CD8-positive, alpha-beta memory T cell (primary cell): ENCODE results near the gene KRTAP3-1. TPM values are rescaled to one million over a fixed set of nuclear protein-coding genes. Genes with fewer than 3 reads are reported as not detected.
"Not testable (repeated sequence)": the region's sequence is repeated elsewhere in the genome, so short reads cannot be mapped to it uniquely, and the experiment has no call there.

ENCODE experiments used
- CTCF ChIA-PET: fragments of 350-600 bp; sonication (Branson Sonifier 250); formaldehyde crosslinking; loops from one replicate; lab custom pipeline; 2021; ENCODE audit warnings: antibody characterized with exemption; lab: Charles Lee
- POLR2A ChIA-PET: fragments of 350-600 bp; sonication (Branson Sonifier 250); formaldehyde crosslinking; loops from one replicate; lab custom pipeline; 2021; ENCODE audit warnings: antibody characterized with exemption; lab: Charles Lee
- DNase-seq, 5 donors: peaks; one replicate each; pipeline versions ENCODE4 v3.0.0 to v3.0.0-alpha.2; 2020 to 2022; ENCODE audit warnings: mixed read lengths in 1 of 5
- H3K27ac ChIP-seq: one replicate; pipeline ENCODE4 v1.7.0; 2013; ENCODE audit warnings: low read depth, mild to moderate bottlenecking, low read length, moderate library complexity
- H3K27me3 ChIP-seq: 2 replicates; pipeline ENCODE4 v1.7.0; 2013; ENCODE audit warnings: low read length, mild to moderate bottlenecking; ENCODE audit not compliant: insufficient read depth, poor library complexity, severe bottlenecking
- H3K36me3 ChIP-seq: 2 replicates; pipeline ENCODE4 v1.7.0; 2013; ENCODE audit warnings: mild to moderate bottlenecking, low read length, moderate library complexity; ENCODE audit not compliant: insufficient read depth
- H3K4me1 ChIP-seq: 2 replicates; pipeline ENCODE4 v1.7.0; 2013; ENCODE audit warnings: mild to moderate bottlenecking, low read length, moderate library complexity; ENCODE audit not compliant: insufficient read depth
- H3K4me3 ChIP-seq: 2 replicates; pipeline ENCODE4 v1.7.0; 2013; ENCODE audit warnings: mild to moderate bottlenecking, low read length
- H3K9me3 ChIP-seq: 2 replicates; pipeline ENCODE4 v1.7.0; 2013; ENCODE audit warnings: mild to moderate bottlenecking, low read length
- H3K27ac Mint-ChIP-seq, 8 donors: one replicate each; pipeline ENCODE4 v1.8.0; 2020 to 2021; ENCODE audit warnings: mixed read lengths in 8 of 8, mild to moderate bottlenecking in 6 of 8, inconsistent platforms in 3 of 8, moderate library complexity in 3 of 8
- H3K27me3 Mint-ChIP-seq, 2 donors: one replicate each; pipeline ENCODE4 v1.8.0; 2020 to 2021; ENCODE audit warnings: mixed read lengths in 2 of 2, mild to moderate bottlenecking in 1 of 2, moderate library complexity in 1 of 2
- H3K36me3 Mint-ChIP-seq, 3 donors: one replicate each; pipeline ENCODE4 v1.8.0; 2020 to 2021; ENCODE audit warnings: mixed read lengths in 3 of 3, inconsistent platforms in 1 of 3, mild to moderate bottlenecking in 1 of 3
- H3K4me1 Mint-ChIP-seq, 3 donors: one replicate each; pipeline ENCODE4 v1.8.0; 2020 to 2021; ENCODE audit warnings: mixed read lengths in 3 of 3, inconsistent platforms in 1 of 3, mild to moderate bottlenecking in 1 of 3
- H3K4me3 Mint-ChIP-seq, 7 donors: one replicate each; pipeline ENCODE4 v1.8.0; 2020 to 2021; ENCODE audit warnings: mixed read lengths in 7 of 7, mild to moderate bottlenecking in 6 of 7, moderate library complexity in 4 of 7, inconsistent platforms in 2 of 7
- H3K9me3 Mint-ChIP-seq, 5 donors: one replicate each; pipeline ENCODE4 v1.8.0; 2020 to 2022; ENCODE audit warnings: mixed read lengths in 5 of 5, mild to moderate bottlenecking in 3 of 5, moderate library complexity in 2 of 5, inconsistent platforms in 1 of 5
- polyA plus RNA-seq: library from polyadenylated mRNA; unstranded; fragments of 300-500 nt; fragmentation: Illumina TruSeq; gene quantifications from one replicate; pipeline ENCODE4 v1.2.3, GENCODE V29; 2021
- total RNA-seq, 2 experiments: library from RNA; stranded (reverse); gene quantifications; one replicate each; pipeline ENCODE4 v1.2.3, GENCODE V29; 2021

The KRTAP3-1 gene
- total and polyA plus RNA-seq, 3 experiments from 2014 or later, result not detected

DNA sequence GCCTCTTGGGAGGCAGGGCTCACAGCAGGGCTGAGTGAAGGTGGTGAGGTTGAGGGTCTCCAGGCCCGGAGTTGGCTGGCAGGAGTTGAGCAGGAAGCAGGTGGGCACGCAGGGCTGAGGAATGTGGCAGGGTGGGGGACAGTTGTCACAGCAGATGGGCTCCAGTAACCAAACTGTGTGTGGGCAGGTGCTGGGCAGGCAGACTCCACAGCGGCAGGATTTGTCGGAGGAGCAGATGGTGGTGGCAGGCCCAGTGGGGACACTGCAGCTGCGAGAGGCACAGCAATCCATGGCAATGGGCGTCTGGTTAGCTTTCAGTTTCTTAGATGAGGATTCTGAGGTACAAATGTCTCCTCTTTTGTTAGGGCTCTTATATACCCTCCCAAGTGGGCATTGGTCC lies 9.4 kb downstream of the KRTAP3-1 start, which contains the start of gene KRTAP3-2:
TSS of gene KRTAP3-2 (minus strand) at position 344 of the 400 bp plus-strand sequence. CDS start at position 291, 53 bp downstream.
- H3K4me3 Mint-ChIP-seq, H3K4me1 Mint-ChIP-seq, H3K27me3 ChIP-seq, CTCF ChIA-PET, H3K27ac ChIP-seq, H3K9me3 ChIP-seq, DNase-seq, H3K36me3 Mint-ChIP-seq, H3K4me1 ChIP-seq, H3K27ac Mint-ChIP-seq, H3K9me3 Mint-ChIP-seq, H3K36me3 ChIP-seq, POLR2A ChIA-PET, H3K4me3 ChIP-seq: not testable (repeated sequence)
- peaks cover 27 to 83% of the 10 kb centered on the region in 2 donors for H3K27me3 Mint-ChIP-seq

DNA sequence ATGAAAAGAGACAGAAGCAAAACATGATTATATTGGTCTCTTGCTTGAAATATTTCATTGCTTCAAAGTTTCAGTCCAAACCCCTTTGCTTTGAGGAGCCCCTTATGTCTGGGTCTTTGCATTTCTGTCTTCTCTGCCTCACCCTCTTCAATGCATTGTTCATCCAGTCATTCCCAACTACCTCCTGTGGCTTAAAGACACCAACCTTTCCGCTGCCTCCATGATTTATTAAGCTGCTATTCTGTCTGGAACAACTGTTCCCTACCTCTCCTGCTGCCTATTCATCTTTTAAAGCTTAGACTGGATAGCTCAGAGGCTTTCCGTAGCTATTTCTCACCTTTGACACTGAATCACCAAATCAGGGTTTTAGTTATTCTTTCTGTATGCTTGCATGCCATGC lies 11.6 kb downstream of the KRTAP3-1 start:
- no peaks in the 10 kb centered on the region for H3K36me3 ChIP-seq
- ChIA-PET CTCF (interaction anchor here (1.1 kb wide), 1 partner anchor 12 kb away, joined by 3 read pairs; no protein-coding TSS in a partner anchor), POLR2A (no interaction called here)
- Mint-ChIP-seq H3K4me3 (no peak overlapping the region), H3K4me1 (no peaks in the 10 kb centered on the region), H3K27ac (no peak overlapping the region), H3K27me3 (peaks cover 32 to 84% of the 10 kb centered on the region in 2 donors), H3K36me3 (no peaks in the 10 kb centered on the region), H3K9me3 (no peaks in the 10 kb centered on the region)
- H3K4me3 ChIP-seq, result no peak overlapping the region
- peaks cover 5% of the 10 kb centered on the region for H3K27me3 ChIP-seq
- no peaks in the 10 kb centered on the region for H3K9me3 ChIP-seq
- H3K27ac ChIP-seq, result no peak overlapping the region
- no peaks in the 10 kb centered on the region for H3K4me1 ChIP-seq
- DNase-seq, result no peak

DNA sequence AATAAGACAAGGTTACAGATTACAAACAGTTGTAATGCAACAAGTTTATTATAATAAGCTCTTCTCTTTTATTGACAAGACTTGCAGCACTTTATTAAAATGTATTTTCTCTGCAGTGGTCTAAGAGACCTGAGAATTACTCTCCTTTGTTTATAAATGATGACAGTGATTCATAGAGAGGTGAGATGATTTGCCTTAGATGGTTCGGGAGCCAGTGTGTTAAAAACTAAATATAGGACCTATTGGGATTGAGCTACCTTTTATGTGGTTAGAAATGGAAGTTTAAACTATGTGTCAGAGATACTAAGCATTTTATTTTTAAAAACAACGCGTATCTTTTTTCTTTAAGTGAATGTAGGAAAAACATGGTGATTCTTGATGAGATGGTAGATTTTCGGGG lies 12.1 kb downstream of the KRTAP3-1 start:
- no peak overlapping the region for H3K27ac ChIP-seq
- H3K9me3 Mint-ChIP-seq, result no peaks in the 10 kb centered on the region
- H3K4me3 ChIP-seq, result no peak overlapping the region
- ChIA-PET POLR2A (no interaction called here), CTCF (no interaction called here)
- H3K27ac Mint-ChIP-seq, result no peak overlapping the region
- peaks cover 32 to 84% of the 10 kb centered on the region in 2 donors for H3K27me3 Mint-ChIP-seq
- no peaks in the 10 kb centered on the region for H3K36me3 Mint-ChIP-seq
- H3K4me3 Mint-ChIP-seq, result no peak overlapping the region
- no peak for DNase-seq
- H3K4me1 Mint-ChIP-seq, result no peaks in the 10 kb centered on the region
- no peaks in the 10 kb centered on the region for H3K36me3 ChIP-seq
- no peaks in the 10 kb centered on the region for H3K9me3 ChIP-seq
- H3K27me3 ChIP-seq, result peaks cover 5% of the 10 kb centered on the region
- no peaks in the 10 kb centered on the region for H3K4me1 ChIP-seq

DNA sequence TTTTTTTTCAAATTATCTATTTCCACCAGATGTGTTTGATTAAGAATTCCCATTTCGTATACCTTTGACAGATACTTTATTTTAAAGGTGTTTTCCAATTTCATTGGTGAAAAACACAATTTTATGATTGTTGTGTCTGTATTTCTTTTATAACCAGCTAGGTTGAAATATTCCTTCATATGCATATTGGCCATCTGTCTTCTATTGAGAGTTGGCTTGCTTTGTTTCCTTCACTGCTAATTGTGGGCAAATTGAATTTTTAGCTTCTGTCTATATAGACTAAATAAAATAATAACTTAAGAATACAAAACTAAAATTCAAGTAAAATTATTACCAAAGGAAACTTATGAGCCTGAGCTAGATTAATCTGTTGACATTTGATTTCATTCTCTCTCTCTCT lies 13.8 kb downstream of the KRTAP3-1 start:
- H3K27ac Mint-ChIP-seq, result no peak overlapping the region
- Histone ChIP-seq H3K9me3 (no peaks in the 10 kb centered on the region), H3K27me3 (peaks cover 5% of the 10 kb centered on the region), H3K4me3 (no peak overlapping the region), H3K4me1 (no peaks in the 10 kb centered on the region), H3K36me3 (no peaks in the 10 kb centered on the region), H3K27ac (no peak overlapping the region)
- peaks cover 26 to 82% of the 10 kb centered on the region in 2 donors for H3K27me3 Mint-ChIP-seq
- H3K9me3 Mint-ChIP-seq, result no peaks in the 10 kb centered on the region
- no peak overlapping the region for H3K4me3 Mint-ChIP-seq
- POLR2A ChIA-PET, result no interaction called here
- no peak for DNase-seq
- H3K36me3 Mint-ChIP-seq, result no peaks in the 10 kb centered on the region
- CTCF ChIA-PET, result no interaction called here
- H3K4me1 Mint-ChIP-seq, result no peaks in the 10 kb centered on the region

DNA sequence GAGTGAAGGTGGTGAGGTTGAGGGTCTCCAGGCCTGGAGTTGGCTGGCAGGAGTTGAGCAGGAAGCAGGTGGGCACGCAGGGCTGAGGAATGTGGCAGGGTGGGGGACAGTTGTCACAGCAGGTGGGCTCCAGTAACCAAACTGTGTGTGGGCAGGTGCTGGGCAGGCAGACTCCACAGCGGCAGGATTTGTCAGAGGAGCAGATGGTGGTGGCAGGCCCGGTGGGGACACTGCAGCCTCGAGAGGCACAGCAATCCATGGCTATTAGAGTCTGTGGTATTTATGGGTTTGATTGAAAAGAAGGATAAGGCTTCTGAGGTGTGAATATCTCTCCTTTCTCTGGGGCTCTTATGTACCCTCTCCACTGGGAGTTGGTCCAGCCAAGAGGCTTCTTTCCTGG lies 15.1 kb downstream of the KRTAP3-1 start, which contains the start of gene KRTAP3-3:
TSS of gene KRTAP3-3 (minus strand) at position 326 of the 400 bp plus-strand sequence. CDS start at position 259, 67 bp downstream.
- no peaks in the 10 kb centered on the region for H3K9me3 Mint-ChIP-seq
- ChIA-PET POLR2A (no interaction called here), CTCF (no interaction called here)
- no peak within 1 kb of the TSS for H3K27ac Mint-ChIP-seq
- Histone ChIP-seq H3K4me3 (no peak within 1 kb of the TSS), H3K27me3 (peaks cover 5% of the 10 kb centered on the region), H3K27ac (no peak within 1 kb of the TSS), H3K9me3 (no peaks in the 10 kb centered on the region), H3K36me3 (no peaks in the 10 kb centered on the region), H3K4me1 (no peaks in the 10 kb centered on the region)
- peaks cover 20 to 75% of the 10 kb centered on the region in 2 donors for H3K27me3 Mint-ChIP-seq
- DNase-seq, result no peak
- H3K4me1 Mint-ChIP-seq, result no peaks in the 10 kb centered on the region
- H3K36me3 Mint-ChIP-seq, result no peaks in the 10 kb centered on the region
- no peak within 1 kb of the TSS for H3K4me3 Mint-ChIP-seq

DNA sequence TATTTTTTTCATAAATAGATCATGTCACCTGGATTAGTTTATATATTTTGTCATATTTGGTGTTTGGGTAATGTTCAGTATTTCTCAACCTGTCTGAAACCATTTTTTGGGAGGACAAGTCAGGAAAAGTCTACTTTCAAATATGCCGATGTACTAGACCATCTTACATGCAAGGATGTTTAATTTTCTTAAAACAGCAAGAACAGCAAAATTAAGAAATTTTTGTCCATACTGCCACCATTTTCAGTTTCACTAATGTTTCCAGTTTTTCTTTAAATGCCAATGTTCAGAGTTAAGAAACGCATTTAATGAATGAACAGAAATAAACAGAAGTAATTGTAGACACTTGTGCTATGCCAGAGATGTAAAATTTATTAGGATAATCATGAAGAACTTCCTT lies 15.8 kb downstream of the KRTAP3-1 start:
- H3K4me1 ChIP-seq, result no peaks in the 10 kb centered on the region
- DNase-seq, result no peak
- peaks cover 5% of the 10 kb centered on the region for H3K27me3 ChIP-seq
- no peak overlapping the region for H3K27ac ChIP-seq
- H3K4me3 Mint-ChIP-seq, result no peak overlapping the region
- peaks cover 15 to 73% of the 10 kb centered on the region in 2 donors for H3K27me3 Mint-ChIP-seq
- no peaks in the 10 kb centered on the region for H3K36me3 Mint-ChIP-seq
- H3K36me3 ChIP-seq, result no peaks in the 10 kb centered on the region
- CTCF ChIA-PET, result no interaction called here
- no peak overlapping the region for H3K4me3 ChIP-seq
- H3K9me3 ChIP-seq, result no peaks in the 10 kb centered on the region
- H3K9me3 Mint-ChIP-seq, result no peaks in the 10 kb centered on the region
- POLR2A ChIA-PET, result no interaction called here
- H3K27ac Mint-ChIP-seq, result no peak overlapping the region
- H3K4me1 Mint-ChIP-seq, result no peaks in the 10 kb centered on the region

DNA sequence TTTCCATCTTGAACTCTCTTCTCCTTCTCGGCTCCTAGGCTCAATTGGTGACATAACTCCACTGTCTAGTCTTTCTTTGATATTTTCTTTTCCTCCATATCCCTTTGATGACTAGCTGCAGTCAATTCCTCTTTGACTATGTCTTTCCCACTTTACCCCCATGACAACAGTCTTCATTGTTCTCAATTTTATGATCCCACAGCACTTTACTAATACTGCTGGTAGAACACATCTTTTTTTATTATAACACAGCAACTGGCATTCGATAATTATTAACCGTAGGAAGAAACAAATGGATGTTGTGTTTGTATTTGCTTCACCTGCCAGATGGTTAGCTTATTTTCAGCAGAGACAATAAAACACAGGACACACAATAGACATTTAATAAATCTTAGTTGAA lies 16.3 kb downstream of the KRTAP3-1 start:
- peaks cover 4% of the 10 kb centered on the region for H3K27me3 ChIP-seq
- no peak overlapping the region for H3K27ac Mint-ChIP-seq
- no peaks in the 10 kb centered on the region for H3K9me3 Mint-ChIP-seq
- no peak overlapping the region for H3K4me3 ChIP-seq
- CTCF ChIA-PET, result no interaction called here
- no peak overlapping the region for H3K4me3 Mint-ChIP-seq
- no peaks in the 10 kb centered on the region for H3K36me3 Mint-ChIP-seq
- H3K4me1 ChIP-seq, result no peaks in the 10 kb centered on the region
- POLR2A ChIA-PET, result no interaction called here
- no peaks in the 10 kb centered on the region for H3K36me3 ChIP-seq
- no peak for DNase-seq
- H3K9me3 ChIP-seq, result no peaks in the 10 kb centered on the region
- peaks cover 15 to 71% of the 10 kb centered on the region in 2 donors for H3K27me3 Mint-ChIP-seq
- no peaks in the 10 kb centered on the region for H3K4me1 Mint-ChIP-seq
- no peak overlapping the region for H3K27ac ChIP-seq

DNA sequence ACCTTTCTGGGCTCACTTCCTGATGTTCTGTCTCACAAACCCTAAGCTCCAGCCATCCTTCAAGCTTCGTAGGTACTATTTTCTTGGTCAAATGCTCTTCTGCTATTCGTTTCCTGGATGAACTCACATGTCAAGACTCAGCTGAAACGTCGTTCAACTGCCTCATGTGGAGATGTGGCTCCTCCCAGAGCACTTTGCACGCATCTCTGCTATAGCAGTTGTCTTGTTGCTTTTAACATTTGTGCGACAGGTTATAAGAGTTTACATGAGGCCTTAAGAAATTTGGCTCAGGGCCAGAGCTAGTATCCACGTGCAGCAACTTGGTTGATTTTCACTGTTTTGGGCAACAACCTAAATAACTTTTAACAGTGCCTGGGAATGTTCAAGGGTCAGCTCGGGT lies 22.0 kb downstream of the KRTAP3-1 start:
- Mint-ChIP-seq H3K27me3 (peaks cover 5 to 57% of the 10 kb centered on the region in 2 donors), H3K4me1 (no peaks in the 10 kb centered on the region), H3K27ac (no peak overlapping the region), H3K4me3 (no peak overlapping the region), H3K9me3 (no peaks in the 10 kb centered on the region), H3K36me3 (no peaks in the 10 kb centered on the region)
- Histone ChIP-seq H3K4me3 (no peak overlapping the region), H3K27me3 (no peaks in the 10 kb centered on the region), H3K4me1 (no peaks in the 10 kb centered on the region), H3K36me3 (no peaks in the 10 kb centered on the region), H3K27ac (no peak overlapping the region), H3K9me3 (no peaks in the 10 kb centered on the region)
- ChIA-PET CTCF (no interaction called here), POLR2A (no interaction called here)
- DNase-seq, result no peak
